OCI-LY7 (cell line): Measurements from ENCODE around the gene LRBA. TPM values are rescaled to one million over a fixed set of nuclear protein-coding genes. Genes with fewer than 3 reads are reported as not detected.

Experiments
- BruUV-seq: library from RNA; stranded (reverse); fragments of 400-500 nt; replicated peaks from 2 replicates; lab custom pipeline; 2021; lab: Mats Ljungman, UMichigan
- CTCF ChIA-PET: fragments of 300-600 bp; sonication (Branson Sonifier 250); formaldehyde crosslinking; loops from one replicate; lab custom pipeline; 2022; ENCODE audit warnings: antibody characterized with exemption; ENCODE audit not compliant: unreplicated experiment; lab: Charles Lee
- POLR2A ChIA-PET: fragments of 300-600 bp; sonication (Branson Sonifier 250); formaldehyde crosslinking; loops from one replicate; lab custom pipeline; 2022; ENCODE audit warnings: antibody characterized with exemption; lab: Charles Lee
- DNase-seq: peaks from one replicate; pipeline ENCODE4 v3.0.0-alpha.2; 2015; ENCODE audit warnings: low spot score
- H2AFZ ChIP-seq: fragments of 200-600 bp; sonication (generic), shearing (Covaris generic); 2 replicates; pipeline ENCODE4 v1.6.1; 2014; ENCODE audit warnings: mild to moderate bottlenecking, antibody characterized with exemption, low read length, moderate library complexity
- H3K27ac ChIP-seq: fragments of 200-600 bp; sonication (generic); 2 replicates; pipeline ENCODE4 v1.5.1; 2014; ENCODE audit warnings: mixed run types, low read depth, mild to moderate bottlenecking, moderate library complexity, low read length, inconsistent platforms; ENCODE audit not compliant: poor library complexity, severe bottlenecking
- H3K36me3 ChIP-seq: fragments of 200-600 bp; sonication (generic); 2 replicates; pipeline ENCODE4 v1.6.1; 2014; ENCODE audit warnings: mild to moderate bottlenecking, antibody characterized with exemption, low read length, moderate library complexity, mixed read lengths; ENCODE audit not compliant: insufficient read depth
- H3K4me1 ChIP-seq: fragments of 200-600 bp; sonication (generic); 2 replicates; pipeline ENCODE4 v1.5.1; 2014; ENCODE audit warnings: mild to moderate bottlenecking, low read length; ENCODE audit not compliant: insufficient read depth, poor library complexity, severe bottlenecking
- H3K4me2 ChIP-seq: fragments of 200-600 bp; sonication (generic); 2 replicates; pipeline ENCODE4 v1.6.1; 2014; ENCODE audit warnings: mild to moderate bottlenecking, low read length
- H3K4me3 ChIP-seq: fragments of 200-600 bp; sonication (generic); 2 replicates; pipeline ENCODE4 v1.5.1; 2014; ENCODE audit warnings: mild to moderate bottlenecking, low read depth, low read length; ENCODE audit not compliant: poor library complexity, severe bottlenecking
- H3K79me2 ChIP-seq: fragments of 200-600 bp; sonication (generic); 2 replicates; pipeline ENCODE4 v1.6.1; 2016; ENCODE audit warnings: low read depth, mild to moderate bottlenecking, low read length, moderate library complexity, mixed read lengths; ENCODE audit not compliant: insufficient read depth
- H3K9me2 ChIP-seq: fragments of 200-600 bp; sonication (generic); 2 replicates; pipeline ENCODE4 v1.6.1; 2016; ENCODE audit warnings: mild to moderate bottlenecking, low read length, mixed read lengths; ENCODE audit not compliant: insufficient read depth
- H3K9me3 ChIP-seq: fragments of 200-600 bp; sonication (generic); 2 replicates; pipeline ENCODE4 v1.6.1; 2014; ENCODE audit warnings: mild to moderate bottlenecking, mixed run types, low read length, mixed read lengths
- H4K20me1 ChIP-seq: fragments of 200-600 bp; sonication (generic); 2 replicates; pipeline ENCODE4 v1.6.1; 2014; ENCODE audit warnings: mild to moderate bottlenecking, antibody characterized with exemption, low read length, moderate library complexity, mixed read lengths; ENCODE audit not compliant: insufficient read depth
- EZH2phosphoT487 ChIP-seq: fragments of 200-600 bp; sonication (generic); IDR thresholded peaks from 2 replicates; pipeline ENCODE4 v1.6.1; 2018; ENCODE audit warnings: low read depth, borderline replicate concordance, mild to moderate bottlenecking, mixed run types, antibody characterized with exemption, low read length, moderate library complexity, mixed read lengths
- intact Hi-C: fragments of 100-400 bp; cut with micrococcal nuclease; formaldehyde crosslinking; loops from one replicate; pipeline ENCODE4 v1.10.0; 2022; ENCODE audit not compliant: unreplicated experiment
- total RNA-seq, 2 experiments: library from RNA; depleted of rRNA in 1 of 2; stranded (reverse); fragments of >200 nt in 1 of 2; shearing (Covaris generic) in 1 of 2; gene quantifications; 2 replicates each; pipeline ENCODE4 v1.2.3, GENCODE V29; 2014 to 2022
- TF ChIP-seq, protein P1 (sequence below): fragments of 200-600 bp; sonication (generic); conservative IDR thresholded peaks from 2 replicates; pipeline ENCODE4 v1.5.1; 2014; ENCODE audit warnings: mild to moderate bottlenecking, antibody characterized with exemption, low read length, moderate library complexity, mixed read lengths

Gene LRBA
- total RNA-seq, 2 experiments from 2014 or later: 60.4 to 66.7 TPM

DNA sequence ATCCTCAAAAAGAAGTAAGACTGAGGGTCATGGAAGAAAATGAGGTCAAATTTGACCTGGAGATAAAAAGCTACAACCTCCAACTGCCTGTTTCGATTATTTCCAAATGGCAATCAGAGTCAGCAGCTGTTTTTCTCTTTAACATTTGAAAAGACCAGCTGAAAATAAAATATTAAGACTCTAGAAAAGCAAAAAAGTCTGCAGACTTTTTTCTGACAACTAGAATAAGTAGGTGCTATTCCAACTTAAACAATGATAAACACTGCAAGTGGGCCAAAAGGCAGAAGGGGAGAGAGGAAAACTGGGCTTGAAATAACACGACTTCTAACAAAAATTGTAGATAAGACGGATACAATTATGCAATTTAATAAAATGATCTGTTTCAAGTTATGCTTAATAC, 110.4 kb downstream of the LRBA start:
- intact Hi-C loops: no loop called here
- H3K4me1 ChIP-seq: no peaks in the 10 kb centered on the region
- no peaks in the 10 kb centered on the region for H3K9me3 ChIP-seq
- ChIA-PET POLR2A (no interaction called here), CTCF (no interaction called here)
- no peak overlapping the region for H2AFZ ChIP-seq
- no peaks in the 10 kb centered on the region for H4K20me1 ChIP-seq
- no peak overlapping the region for H3K4me2 ChIP-seq
- no peaks in the 10 kb centered on the region for H3K79me2 ChIP-seq
- H3K27ac ChIP-seq: no peak overlapping the region
- DNase-seq: no peak
- H3K9me2 ChIP-seq: no peaks in the 10 kb centered on the region
- TF ChIP-seq EZH2phosphoT487: no peak
- TF ChIP-seq, protein P1, sequence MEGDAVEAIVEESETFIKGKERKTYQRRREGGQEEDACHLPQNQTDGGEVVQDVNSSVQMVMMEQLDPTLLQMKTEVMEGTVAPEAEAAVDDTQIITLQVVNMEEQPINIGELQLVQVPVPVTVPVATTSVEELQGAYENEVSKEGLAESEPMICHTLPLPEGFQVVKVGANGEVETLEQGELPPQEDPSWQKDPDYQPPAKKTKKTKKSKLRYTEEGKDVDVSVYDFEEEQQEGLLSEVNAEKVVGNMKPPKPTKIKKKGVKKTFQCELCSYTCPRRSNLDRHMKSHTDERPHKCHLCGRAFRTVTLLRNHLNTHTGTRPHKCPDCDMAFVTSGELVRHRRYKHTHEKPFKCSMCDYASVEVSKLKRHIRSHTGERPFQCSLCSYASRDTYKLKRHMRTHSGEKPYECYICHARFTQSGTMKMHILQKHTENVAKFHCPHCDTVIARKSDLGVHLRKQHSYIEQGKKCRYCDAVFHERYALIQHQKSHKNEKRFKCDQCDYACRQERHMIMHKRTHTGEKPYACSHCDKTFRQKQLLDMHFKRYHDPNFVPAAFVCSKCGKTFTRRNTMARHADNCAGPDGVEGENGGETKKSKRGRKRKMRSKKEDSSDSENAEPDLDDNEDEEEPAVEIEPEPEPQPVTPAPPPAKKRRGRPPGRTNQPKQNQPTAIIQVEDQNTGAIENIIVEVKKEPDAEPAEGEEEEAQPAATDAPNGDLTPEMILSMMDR: no peak
- peaks cover 67% of the 10 kb centered on the region for H3K36me3 ChIP-seq
- H3K4me3 ChIP-seq: no peak overlapping the region
- no TSS peak for BruUV-seq

DNA sequence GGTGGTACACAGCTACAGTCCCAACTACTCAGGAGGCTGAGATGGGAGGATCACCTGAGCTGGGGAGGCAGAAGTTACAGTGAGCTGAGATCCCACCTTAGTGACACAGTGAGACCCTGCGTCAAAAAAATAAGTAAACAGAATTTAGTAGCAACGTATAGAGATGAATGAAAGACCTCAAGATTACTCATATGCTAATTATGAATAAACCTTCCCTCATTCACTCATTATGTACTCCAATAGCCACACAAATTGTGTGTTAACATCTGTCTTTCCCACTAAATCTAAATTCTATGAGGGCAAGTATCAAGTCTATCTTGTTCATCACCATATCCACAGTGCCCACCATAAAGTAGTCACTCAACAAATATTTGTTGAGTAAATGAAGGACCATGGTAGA, 111.5 kb downstream of the LRBA start:
- Histone ChIP-seq H3K4me3 (no peak overlapping the region), H3K27ac (no peak overlapping the region), H3K4me2 (no peak overlapping the region), H3K9me3 (no peaks in the 10 kb centered on the region), H3K36me3 (peaks cover 68% of the 10 kb centered on the region), H3K4me1 (no peaks in the 10 kb centered on the region), H3K79me2 (no peaks in the 10 kb centered on the region), H3K9me2 (no peaks in the 10 kb centered on the region), H4K20me1 (no peaks in the 10 kb centered on the region), H2AFZ (no peak overlapping the region)
- intact Hi-C loops: no loop called here
- ChIA-PET CTCF (no interaction called here), POLR2A (no interaction called here)
- no TSS peak for BruUV-seq
- DNase-seq: no peak
- no peak for TF ChIP-seq EZH2phosphoT487
- TF ChIP-seq, protein P1: no peak

GRCh38 chr4:150896497-150896896, 118.6 kb downstream of the LRBA start:
- ChIA-PET CTCF (no interaction called here), POLR2A (interaction anchor here (1.1 kb wide), 2 partner anchors 18 to 264 kb away, joined by 3 read pairs; no protein-coding TSS in a partner anchor)
- Histone ChIP-seq H3K27ac (no peak overlapping the region), H3K9me2 (peaks cover 4% of the 10 kb centered on the region; the same call in 1 of the 2 replicates), H4K20me1 (no peaks in the 10 kb centered on the region), H3K36me3 (peaks cover 69% of the 10 kb centered on the region), H3K9me3 (no peaks in the 10 kb centered on the region), H3K79me2 (no peaks in the 10 kb centered on the region), H3K4me3 (no peak overlapping the region), H2AFZ (no peak overlapping the region), H3K4me1 (no peaks in the 10 kb centered on the region), H3K4me2 (no peak overlapping the region)
- BruUV-seq: no TSS peak
- DNase-seq: no peak
- TF ChIP-seq, protein P1: no peak
- no peak for TF ChIP-seq EZH2phosphoT487
- intact Hi-C loops: no loop called here
